GM12874 (cell line): ENCODE data around the gene CLCN1.

Experiments used
- TF ChIP-seq, protein P1 (sequence below): IDR thresholded peaks from 2 replicates; pipeline ENCODE4 v1.5.1; 2011; ENCODE audit warnings: low read depth, mild to moderate bottlenecking, control low read depth, low read length, moderate library complexity; ENCODE audit not compliant: insufficient read depth

CLCN1 gene

DNA sequence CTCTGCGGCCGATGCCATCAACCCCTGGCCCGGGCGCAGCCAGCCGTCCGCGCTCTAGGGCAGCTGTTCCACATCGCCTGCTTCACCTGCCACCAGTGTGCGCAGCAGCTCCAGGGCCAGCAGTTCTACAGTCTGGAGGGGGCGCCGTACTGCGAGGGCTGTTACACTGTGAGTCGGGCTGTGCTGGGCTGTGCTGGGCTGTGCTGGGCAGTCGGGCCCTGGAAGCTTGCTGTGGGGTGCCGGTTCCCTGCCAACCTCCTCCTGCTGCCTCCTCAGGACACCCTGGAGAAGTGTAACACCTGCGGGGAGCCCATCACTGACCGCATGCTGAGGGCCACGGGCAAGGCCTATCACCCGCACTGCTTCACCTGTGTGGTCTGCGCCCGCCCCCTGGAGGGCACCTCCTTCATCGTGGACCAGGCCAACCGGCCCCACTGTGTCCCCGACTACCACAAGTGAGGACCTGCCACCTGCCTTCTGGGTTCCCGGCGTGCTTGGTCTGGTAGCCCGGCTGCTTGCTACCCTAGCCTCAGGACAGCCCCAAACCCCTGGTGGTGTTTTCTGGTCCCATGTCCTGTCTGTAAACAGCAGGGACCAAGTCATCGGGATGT is 72.7 kb downstream of the CLCN1 start:
- TF ChIP-seq, protein P1, sequence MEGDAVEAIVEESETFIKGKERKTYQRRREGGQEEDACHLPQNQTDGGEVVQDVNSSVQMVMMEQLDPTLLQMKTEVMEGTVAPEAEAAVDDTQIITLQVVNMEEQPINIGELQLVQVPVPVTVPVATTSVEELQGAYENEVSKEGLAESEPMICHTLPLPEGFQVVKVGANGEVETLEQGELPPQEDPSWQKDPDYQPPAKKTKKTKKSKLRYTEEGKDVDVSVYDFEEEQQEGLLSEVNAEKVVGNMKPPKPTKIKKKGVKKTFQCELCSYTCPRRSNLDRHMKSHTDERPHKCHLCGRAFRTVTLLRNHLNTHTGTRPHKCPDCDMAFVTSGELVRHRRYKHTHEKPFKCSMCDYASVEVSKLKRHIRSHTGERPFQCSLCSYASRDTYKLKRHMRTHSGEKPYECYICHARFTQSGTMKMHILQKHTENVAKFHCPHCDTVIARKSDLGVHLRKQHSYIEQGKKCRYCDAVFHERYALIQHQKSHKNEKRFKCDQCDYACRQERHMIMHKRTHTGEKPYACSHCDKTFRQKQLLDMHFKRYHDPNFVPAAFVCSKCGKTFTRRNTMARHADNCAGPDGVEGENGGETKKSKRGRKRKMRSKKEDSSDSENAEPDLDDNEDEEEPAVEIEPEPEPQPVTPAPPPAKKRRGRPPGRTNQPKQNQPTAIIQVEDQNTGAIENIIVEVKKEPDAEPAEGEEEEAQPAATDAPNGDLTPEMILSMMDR: no peak

DNA sequence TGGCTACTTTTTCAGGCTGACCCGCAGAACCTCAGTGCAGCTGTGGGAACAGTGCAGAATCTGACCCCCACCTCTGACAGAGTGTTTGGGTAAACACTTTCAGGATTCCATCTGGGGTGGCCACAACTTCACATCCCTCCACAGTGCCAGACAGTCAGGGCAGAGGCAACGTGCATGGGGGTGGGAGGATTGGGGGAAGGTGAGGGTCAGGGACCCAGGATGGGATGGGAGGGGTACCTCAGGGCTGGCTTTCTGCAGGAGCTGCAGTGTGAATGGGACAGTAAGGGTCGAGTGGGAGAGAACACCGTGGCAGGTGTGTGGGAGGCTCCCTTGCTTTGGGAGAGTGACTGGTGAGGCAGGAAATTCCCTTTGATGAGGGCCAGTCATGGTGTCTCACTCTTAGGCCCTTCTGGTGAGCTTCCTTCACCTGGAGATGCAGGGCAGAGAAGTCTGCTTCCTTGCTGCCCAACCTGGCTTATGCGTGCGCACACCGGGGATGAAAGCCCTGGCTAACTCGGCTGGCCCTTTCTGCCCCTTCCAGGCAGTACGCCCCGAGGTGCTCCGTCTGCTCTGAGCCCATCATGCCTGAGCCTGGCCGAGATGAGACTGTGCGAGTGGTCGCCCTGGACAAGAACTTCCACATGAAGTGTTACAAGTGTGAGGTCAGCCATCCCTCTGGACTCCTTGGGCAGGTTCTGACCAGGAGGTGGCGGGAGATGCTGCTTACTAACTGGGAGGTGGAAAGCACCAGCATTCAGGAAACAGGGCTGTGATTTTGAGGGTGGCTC is 73.6 kb downstream of the CLCN1 start:
- TF ChIP-seq, protein P1: no peak

DNA sequence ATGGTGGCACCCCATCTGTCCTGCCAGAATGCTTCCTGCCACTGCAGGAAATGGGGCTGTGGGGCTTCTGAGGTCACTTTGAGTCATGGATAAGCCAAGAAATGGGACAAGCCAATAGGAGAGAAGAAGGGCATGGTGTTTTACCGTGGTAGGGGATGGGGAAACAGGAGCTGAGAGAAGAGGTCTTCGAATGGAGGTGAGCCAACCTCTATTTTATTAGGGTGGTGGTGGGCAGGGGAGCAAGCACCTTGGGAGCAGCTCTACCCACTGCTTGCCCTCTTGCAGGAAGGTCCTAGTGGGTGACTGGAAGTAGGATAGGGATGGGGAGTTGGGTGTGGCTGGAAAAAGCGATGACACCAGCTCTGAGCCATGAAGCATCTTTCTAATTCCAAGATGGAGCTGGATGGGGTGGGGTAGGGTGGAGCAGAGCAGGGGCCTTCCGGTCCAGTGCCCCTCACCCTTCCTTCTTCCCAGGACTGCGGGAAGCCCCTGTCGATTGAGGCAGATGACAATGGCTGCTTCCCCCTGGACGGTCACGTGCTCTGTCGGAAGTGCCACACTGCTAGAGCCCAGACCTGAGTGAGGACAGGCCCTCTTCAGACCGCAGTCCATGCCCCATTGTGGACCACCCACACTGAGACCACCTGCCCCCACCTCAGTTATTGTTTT is 74.3 kb downstream of the CLCN1 start:
- TF ChIP-seq, protein P1: no peak

DNA sequence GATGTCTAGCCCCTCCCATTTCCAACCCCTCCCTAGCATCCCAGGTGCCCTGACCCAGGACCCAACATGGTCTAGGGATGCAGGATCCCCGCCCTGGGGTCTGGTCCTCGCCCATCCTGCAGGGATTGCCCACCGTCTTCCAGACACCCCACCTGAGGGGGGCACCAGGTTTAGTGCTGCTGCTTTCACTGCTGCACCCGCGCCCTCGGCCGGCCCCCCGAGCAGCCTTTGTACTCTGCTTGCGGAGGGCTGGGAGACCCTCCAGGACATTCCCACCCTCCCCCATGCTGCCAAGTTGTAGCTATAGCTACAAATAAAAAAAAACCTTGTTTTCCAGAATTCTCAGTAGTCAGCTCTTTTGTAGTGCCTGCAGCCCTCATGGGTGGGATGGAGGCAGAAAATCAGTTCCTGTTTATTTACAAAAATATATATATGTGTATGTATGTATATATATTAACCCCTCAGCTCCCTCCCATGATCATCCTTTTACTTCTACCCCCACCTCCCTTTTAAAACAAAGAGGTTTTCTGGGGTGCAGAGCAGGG is 74.9 kb downstream of the CLCN1 start:
- TF ChIP-seq, protein P1: no peak

DNA sequence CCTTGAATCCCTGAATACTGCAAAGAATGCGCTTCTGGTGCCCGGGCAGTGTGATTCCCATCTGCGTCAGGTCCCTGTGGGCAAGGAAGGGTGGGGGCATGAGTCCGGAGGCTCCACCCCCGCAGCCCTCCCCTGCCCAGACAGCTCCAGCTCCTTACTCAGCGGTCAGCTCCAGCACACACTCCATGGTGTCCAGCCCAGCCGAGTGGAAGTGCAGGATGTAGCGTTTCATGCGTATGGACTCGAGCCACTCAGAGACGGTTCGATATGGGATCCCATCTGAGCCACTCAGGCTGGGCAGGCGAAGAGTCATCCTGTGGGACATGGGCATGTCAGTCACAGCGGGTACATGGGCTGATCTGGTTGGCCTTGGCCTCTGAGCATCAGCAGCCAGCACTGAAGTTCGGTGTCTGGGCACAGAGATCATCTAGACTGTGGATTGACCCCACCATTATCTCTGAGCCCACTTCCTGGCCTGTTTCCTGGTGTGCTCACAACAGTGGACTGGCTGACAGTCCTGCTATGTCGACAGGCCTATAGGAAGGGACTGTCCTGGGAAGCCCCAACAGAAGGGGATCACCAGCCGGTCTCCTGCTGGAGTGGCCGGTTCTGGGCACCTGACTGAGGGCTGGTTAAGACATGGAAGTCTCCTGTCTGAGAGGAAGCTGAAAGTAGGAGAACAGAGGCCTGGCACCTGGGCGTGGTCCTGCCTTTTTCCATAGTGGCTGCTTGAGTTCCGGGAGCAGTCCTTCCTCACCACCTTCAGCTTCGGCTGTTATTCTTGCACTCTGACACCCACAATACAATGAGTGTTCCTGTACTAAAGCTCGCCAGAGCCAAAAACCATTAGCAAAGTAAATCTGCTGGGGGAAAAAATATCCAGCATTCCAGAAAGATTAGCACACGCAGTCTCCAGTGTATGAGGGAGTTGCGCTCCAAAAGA is 75.8 kb downstream of the CLCN1 start:
- TF ChIP-seq, protein P1: no peak

DNA sequence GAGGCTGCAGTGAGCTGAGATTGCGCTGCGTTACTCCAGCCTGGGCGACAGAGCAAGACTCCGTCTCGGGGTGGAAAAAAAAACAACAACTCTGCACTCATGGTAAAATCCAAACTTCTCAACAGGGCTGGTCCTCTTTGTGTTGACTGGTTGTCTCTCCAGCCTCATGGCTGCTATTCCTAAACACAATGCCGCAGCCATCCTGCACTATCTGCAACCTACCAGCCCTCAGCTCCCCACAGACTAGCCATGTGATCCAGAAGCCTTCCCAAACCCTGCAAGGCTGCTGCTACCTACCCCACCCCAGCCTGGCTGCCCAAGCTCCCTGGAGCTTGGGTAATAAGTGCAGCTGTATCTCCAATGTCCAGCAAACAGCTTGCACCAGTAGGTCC is 77.0 kb downstream of the CLCN1 start:
- TF ChIP-seq, protein P1: no peak
